Putamen (tissue), 1 donor: ENCODE results near the gene ALDH1A3.

ENCODE experiments used
- DNase-seq: peaks from one replicate; pipeline ENCODE4 v3.0.0-alpha.2; 2016; ENCODE audit warnings: low spot score

The ALDH1A3 gene

DNA sequence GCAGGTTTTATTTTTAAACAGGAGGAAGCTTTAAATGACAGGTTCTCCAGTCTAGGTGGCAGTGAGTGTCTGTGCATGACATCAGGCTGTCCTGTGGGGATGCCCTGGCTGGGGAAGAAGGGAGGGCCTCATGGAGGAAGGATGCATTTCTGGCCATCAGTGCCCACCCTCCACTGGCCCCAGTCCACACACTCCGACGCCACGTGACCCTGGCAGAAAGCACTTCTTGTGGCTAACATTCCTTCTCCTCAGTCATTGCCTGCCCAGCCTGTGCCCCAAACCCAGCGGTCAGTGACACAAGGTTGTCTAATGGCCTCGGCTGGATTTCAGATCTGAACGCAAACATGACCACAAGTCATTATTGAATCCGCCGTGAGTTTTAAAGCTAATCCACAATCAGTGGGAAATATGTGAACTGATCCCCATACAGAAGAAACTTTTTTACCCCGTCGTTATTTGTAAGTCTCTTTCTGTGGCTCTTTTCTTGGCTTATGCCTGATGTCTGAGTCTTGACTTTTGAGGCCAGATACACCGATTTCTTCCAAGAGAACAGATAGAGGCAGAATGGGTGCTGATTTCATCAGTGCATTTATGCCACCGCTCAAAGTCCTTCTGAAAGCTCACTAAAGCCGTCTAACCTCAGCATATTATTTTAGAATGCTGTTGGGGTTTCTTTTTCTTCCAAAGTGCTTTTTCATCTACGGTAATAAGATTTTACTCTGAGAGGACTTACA is 22.2 kb downstream of the ALDH1A3 start:
- no peak for DNase-seq

DNA sequence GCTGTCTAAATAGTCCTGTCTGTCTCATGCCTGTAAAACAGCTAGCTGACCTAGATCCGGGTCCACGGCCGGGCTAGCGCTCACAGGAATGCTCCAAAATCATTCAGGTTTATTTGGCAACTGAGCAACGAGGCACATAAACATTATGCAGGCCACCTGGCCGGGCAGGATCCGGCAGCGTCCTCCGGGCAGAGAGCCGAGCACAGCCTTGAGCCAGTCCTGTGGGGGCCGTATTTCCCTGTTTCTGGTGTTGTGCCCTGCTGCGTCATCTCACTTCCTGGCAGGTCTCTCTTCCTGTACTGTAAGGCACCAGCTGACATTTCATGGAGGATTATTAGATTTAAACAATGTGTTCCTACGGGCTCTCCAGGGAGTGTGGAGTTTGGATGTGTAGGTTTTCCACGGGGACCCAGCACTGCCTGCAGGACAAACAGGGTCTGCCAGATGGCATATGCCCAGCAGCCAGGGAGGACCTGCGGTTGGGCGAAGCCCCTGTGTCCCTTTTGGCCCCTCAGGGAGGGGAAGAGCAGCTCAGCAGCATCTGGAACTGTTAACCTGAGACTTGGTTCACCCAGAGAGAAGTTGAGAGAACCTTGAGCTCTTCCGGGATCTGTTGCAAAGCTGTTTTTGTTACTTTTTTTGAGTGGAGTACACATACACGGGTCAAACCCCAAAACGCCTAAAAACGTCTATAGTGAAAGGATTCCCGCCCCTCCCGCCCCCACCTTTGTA is 23.0 kb downstream of the ALDH1A3 start:
- DNase-seq: no peak

DNA sequence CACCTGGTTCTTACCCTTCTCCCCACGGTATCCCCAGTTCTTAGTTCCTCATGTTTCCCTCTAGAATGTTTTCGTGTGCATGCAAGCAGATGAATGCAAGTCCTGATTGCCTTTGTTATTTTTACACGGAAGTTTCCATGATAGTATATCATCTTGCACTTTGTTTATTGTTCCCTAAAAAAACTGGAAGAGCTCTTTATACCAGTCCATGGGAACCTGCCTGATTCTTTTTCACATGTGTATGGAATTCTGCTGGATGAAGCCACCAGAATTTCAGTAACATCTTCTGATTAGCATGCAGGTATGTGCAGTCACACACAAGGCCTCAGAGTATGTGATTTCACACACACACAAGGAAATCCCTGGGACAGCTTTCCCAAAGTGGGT is 23.5 kb downstream of the ALDH1A3 start:
- DNase-seq: no peak

DNA sequence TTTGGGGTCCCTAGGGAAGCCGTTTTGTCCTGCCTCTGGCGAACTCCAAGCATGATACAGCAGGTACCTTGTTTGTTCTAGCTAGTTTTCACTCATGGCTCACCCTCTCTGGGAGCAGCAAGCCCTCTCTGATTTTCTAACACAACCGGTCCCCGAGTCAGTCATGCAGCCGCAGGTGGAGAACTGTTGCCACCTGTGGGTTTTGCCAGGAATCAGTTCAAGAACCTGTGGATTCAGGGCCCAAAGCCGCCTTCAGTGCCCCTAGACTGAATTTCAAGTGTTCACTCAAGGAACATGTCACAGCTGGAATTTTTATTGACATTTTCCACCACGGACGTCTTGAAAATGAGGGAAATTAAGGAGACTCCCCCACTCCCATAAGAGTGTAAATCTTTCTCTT is 26.2 kb downstream of the ALDH1A3 start:
- DNase-seq: no peak

DNA sequence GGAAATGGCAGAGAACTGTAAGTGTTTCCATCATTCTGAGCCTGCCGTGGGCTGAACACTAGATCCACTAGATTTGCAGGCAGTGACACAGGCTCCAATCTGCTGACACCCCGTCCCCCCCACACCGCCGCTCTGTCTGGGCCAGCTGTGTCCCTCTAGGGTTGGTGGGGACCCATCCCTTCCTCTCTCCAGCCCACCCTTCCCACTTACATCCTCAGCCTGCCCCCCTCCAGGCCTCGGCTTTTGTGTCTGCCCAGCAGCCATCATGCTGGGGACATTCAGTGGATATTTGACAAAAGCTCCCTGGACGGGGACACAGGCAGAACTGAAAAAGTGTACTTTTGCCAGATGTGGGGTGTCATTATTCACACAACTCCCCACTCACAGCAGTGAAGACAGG is 28.8 kb downstream of the ALDH1A3 start:
- no peak for DNase-seq

DNA sequence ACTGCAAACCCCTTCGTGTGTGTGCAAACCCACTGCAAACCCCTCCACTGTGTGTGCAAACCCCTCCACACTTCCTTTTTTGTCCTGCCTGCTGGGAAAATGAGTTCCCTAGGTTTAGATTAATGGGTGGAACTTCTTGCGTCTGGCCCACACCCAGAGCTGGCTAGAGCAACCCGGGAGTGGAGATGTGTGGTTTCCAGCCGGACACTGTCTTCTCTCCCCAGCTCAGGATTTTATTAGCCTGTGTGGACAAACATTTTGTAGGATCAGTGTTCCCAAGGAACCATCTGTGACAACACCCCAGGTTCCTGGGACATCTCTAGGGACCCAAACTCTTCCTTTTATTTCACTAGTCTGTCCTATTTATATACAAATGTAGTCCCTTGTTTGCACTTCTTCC is 29.9 kb downstream of the ALDH1A3 start:
- DNase-seq: no peak

DNA sequence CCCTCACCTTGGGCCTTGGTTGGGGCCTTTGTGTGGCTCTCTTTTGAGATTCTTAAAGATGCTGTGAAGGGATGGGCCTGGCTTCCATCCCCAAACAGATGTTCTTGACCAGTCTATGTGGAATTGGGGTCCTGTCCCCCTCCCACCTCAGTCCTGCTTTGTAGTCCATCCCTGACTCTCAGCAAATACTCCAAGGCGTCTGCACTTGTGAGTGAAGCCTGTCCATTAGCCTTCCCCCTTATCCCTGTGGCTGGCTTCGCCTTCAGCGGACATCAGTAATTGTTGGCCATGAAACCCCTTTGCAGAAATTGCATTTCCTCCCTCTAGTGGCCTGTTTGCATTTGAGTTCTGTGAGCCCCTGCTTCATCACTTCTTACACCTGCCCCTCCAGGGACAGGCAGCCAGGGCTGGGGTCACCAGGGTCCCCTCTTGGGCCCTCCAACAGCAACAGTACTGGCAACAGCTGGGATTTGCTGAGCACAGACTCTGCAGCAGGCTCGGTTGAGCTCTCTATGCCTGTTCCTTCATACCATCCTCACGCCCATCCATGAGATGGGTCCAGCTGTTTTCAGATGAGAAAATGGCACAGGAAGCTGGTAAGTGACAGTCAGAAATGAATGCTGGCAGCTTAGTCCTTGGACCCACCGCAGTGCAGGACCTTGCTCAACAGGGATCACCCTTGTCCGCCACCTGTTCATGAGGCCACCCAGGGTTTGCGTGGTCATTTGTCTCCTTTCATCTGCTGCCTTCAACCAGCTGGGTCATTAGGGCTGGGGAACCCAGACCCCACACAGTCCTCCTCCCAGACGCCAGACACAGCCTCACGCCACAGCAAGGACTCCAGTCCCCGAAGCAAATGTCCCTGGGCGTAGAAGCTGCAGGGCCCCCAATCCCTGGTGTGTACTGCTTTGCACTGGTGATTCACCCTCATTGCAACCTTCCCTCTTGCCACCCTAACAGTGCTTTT is 30.6 kb downstream of the ALDH1A3 start:
- no peak for DNase-seq

DNA sequence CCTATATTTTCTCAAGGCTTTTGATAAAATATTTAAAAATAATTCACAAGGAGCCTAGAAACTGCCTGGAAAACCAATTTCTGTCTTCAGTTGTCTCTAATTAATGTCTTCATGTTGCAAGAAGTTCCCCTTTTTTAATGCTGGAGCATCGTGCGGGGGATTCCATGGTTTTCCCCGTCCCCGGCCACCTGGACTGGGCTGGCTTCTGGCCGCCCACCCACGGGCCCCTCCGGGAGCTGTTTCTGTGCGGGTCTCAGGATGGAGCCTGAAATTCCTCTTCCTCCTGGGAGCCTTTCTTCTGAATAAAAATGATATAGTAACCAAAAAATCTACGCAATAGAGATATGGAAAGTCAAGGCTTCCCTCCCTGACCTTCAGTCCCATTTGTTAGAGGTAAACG is 31.5 kb downstream of the ALDH1A3 start:
- DNase-seq: no peak

DNA sequence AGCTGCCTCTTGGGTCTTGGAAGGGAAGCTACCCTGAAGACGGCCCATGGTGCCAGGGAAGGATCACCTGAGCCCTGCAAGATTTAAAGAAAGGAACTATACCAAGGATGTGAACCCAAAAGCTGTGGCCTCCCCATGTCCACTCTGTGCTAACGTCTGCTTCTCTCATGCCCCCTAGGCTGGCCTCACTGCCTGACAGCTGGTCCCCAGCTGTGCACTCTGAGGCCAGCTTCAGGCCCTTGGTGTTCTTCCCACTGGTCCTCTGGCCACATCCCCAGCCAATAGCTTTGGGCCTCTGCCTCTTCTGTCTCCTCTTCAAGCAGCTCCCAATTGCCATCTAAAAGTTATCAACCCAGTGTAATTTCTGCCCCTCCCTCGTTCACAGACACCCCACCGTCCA is 34.3 kb downstream of the ALDH1A3 start:
- no peak for DNase-seq

DNA sequence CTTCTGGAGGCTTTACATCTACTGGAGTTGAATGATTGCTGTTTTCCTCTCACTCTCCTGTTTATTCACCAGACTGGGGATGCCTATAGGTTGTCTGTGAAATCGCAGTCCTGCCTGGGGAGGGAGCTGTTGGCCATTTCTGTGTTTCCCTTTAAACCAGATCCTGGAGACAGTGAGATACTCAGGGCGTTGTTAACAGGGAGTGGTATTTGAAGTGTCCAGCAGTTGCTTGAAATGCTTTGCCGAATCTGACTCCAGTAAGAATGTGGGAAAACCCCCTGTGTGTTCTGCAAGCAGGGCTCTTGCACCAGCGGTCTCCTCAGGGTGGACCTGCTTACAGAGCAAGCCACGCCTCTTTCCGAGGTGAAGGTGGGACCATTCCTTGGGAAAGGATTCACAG is 35.2 kb downstream of the ALDH1A3 start:
- DNase-seq: no peak

DNA sequence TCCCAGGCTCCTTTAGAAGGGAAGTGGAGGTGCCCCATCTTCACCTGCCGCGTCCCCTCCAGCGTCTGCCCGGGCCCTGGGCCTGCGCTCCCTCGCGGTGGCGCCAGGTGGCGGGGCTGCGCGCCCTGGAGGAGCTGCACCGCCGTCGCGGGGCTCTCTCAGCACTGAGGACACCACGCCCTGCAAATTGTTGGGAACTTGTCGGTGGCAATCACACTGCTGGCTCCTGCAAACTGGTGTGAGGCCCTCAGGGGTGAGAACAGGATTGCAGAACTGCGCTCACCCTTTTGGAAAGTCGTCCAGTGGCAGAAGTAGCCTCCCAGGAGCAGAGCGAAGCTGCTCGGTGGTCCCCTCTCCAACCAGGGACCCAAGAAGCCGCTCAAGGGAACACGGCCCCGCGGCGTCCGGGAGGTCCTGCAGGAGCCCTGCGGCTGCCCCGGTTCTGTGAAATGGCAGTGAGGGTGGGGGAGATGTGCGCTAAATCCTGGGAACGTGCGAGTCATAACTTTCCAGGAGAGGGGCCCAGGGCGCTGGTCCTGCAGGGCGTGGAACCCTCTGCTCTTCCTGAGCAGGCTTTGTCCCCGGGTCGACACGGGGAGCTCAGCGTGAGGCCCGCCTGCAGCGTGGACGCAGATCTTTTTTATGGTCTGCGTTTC is 38.5 kb downstream of the ALDH1A3 start:
- DNase-seq: no peak

DNA sequence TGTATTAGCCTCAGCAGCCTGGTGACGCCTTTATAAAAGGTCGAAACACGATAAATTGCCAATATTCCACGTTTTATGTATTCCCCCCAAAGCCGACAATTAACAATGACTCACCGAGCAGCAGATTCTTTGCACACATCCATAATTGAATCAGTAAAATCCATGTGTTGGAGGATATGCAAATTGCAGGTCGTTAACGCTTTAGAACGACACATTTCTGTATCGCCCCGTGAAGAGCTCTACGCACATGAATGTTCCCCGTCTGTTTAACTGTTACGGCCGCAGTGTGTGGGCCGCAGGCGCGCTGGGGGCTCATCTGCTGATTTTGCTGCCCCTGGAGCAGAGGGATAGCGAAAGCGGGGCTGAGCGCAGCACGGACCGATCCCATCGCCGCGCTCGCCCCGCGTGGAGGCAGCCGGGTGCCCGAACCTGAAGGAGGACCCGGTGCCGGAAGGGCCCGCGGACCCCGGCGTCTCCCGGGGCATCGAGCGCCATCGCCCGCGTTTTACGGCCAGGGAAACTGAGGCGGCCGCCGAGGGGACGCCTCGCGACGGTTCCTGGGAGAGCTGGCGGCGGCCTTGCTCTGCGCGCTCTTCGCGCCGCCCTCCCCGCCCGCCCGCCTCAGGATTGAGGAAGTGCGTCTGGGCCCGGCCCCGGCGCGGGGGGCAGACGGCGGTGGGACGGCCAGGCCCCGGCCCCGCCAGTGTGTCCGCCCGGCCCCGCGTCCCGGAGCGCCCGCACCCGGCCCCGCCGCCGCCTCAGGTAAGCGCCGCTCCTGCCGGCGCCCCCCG is 39.3 kb downstream of the ALDH1A3 start, which contains the start of gene LRRK1:
TSS of gene LRRK1 (plus strand) at position 668 of the 791 bp plus-strand sequence. CDS start 5,276 bp downstream, outside the sequence.
- no peak for DNase-seq

DNA sequence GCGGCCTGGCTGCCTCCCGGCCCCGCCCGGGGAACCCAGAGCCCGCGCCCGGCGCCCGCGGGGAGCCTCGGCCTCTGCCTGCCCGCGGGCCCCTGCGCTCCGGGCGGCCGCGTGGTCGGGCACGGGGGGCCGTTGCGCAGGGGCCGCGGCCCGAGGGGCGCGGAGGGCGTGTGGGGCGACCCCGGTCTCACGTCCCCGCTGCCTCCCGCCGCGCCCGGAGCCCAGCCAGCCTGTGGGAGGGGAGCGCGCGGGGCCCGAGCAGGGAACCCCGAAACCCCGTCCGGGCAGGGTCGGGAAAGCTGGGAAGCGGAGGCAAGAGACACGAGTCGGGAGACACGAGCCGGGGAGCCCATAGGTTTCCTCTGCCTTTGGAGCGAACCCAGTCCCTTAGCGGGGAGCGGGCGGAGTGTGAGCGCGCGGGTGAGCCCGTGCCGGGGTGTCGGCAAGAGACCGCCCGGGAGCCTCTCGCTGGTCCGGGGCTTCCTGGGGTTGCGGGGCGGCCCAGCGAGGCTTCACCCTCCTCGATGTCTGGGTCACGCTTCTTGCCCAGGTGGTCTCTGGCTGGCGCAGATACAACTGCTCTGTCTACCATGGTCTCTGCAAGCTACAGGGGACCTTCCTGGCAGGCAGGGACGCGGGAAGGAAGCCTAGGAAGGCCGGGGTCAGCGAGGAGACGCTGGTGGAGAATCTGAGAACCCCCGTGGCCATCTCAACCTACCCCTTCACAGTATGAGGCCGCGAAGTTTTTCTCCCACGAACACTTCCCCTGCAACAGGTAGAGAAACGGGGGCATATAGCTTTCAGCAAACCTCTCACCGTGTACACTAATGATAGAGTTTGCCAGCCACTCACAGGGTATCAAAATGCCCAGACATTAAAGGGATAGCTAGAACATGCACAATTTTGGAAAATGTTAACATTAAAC is 40.1 kb downstream of the ALDH1A3 start:
- no peak for DNase-seq

DNA sequence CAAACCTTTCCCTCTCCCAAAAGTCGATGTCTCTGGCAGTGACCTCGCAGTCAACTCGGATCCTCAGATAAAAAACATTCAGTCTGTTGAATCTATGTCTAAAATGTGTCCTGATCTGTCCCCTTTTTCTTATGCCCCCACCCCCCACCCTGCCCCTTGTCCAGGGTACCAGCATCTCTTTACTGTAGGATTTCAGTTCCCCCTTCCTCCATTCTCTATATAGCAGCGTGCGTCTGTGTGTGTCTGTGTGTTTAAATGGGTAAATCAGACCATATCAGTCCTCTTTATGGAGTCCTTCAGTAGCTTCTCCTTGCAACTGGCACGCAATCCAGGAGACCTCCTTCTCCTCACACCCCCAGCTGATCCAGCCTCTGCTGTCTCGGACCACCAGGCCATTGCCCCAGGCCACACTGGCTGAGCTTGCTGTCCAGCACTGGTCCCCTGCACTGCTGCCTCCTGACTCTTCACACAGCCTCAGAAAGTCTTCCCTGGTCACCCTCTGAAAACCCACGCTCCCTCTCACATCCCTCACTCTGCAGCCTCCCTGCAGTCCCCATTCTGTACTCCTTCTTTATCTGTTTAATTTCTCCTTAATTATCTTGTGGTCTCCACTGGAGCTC is 41.0 kb downstream of the ALDH1A3 start:
- no peak for DNase-seq

DNA sequence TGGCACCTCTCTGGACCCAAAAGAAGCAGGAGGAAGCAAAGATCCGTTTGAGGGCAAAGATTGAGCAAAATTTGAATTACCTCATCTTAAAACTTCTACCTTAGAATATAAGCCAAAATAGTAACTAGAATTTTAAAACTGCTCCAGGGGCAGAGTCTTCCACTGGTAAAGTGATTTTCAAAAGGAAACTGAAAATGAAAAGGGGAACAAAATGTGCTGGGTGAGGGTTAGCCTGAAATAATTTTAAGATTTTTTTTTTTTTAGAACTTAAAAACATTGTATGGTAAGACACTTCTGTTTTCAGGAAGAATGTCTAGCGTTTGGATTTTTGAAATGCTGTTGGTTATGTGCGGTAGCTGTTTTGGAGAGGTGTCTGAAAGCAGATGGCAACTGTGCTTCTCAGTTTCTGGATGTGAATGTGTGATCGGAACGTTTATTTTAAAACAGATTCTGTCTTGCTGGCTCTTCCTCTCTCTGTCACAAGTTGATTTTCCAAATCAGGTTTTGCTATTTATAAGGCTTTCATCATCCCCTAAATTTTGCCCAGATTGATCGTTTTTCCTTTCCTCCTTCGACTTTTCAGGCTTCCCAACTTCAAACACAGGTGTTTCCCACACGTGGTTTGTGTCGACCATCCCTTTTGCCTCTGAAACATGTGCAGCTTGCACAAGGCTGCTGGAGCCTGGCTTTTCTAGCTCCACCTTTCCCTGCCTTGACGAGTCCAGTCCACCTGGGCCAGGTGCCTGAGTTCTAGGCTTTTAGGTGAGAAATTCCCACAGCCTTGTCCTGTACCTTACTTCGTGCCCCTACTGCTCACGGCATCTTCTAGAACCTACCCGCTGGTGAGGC is 42.8 kb downstream of the ALDH1A3 start:
- DNase-seq: no peak

DNA sequence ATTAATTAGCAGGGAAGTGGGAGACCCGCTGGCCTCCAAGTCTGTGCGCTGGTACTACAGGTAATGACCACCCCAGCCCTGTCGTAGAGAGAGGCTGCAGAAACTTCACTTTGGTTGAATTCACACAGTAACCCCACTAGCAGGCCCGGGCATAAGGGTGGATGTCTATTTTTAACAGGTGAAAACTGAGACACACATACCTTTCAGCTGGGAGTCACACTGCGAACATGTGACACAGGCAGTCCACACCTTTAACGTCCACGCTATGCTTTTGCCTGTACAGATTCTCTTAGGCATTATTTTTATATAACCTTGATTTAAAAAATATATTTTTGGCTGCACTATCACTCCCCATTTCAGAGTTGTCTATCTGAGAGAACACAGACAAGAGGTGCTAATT is 43.4 kb downstream of the ALDH1A3 start:
- DNase-seq: no peak

DNA sequence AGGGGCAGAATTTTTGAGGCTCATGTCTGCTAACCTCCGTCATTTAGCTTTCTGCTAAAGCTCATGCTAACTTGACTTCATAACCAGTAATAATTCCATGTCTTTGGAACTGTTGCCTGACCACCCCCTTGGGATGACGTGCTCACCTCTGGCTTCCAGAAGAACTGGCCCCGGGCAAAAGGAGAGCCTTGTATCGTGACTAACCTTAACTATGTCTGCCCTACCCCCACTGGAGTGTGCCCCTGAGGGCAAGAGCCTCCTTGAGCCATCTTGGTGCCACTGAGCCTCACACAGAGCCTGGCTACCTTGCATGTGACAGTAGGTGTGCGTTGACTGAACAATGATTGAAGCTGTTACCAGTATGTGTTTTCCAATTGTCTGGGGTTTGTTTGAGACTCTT is 44.3 kb downstream of the ALDH1A3 start:
- DNase-seq: no peak

DNA sequence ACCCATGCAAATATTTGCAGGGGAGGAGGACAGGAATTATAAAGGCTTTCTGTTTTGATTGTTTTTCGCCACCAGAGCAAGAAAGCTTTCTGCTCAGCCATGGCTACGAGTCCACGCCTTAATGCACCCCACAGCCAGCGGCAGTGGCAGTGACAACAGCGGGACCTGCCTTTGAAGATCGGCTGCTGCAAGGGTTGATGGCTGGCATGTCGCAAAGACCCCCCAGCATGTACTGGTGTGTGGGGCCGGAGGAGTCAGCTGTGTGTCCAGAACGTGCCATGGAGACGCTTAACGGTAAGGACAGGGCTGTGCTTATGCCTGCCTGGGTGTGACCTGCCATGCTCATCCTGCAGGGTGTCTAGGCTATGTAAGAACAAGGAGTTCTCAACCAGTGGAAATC is 44.8 kb downstream of the ALDH1A3 start:
- DNase-seq: no peak

DNA sequence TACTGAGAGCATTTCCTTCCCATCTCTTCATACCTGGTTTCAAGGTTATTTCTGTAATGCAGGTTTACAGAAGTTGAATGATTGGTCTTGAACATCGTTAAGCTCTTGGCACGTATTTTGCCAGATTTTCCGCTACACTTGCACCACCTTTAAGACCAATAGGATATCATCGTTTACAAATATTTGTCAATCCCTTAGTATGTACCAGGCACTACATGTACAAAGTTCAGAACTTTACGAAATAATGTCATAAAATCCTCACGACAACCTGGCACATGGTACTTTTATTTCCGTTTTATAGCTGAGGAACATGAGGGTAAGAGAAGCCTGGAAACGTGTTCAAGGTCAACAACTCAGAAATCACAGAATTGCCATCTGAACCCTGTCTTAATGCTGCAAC is 45.8 kb downstream of the ALDH1A3 start:
- DNase-seq: no peak
